Lower leg skin (tissue), 4 donors: ENCODE measurements around the gene PCDHGA7. TPM values are rescaled to one million over a fixed set of nuclear protein-coding genes. Genes with fewer than 3 reads are reported as not detected.
A peak's percentile ranks its signal among the peaks of the same experiment; 100 is the strongest.

Experiments
- DNase-seq, 2 donors: peaks; one replicate each; pipeline ENCODE4 v3.0.0-alpha.2; 2019; ENCODE audit warnings: low spot score in 2 of 2
- H3K4me3 ChIP-seq: fragments of 200-600 bp; sonication (generic); 2 replicates; pipeline ENCODE4 v1.5.1; 2017; ENCODE audit warnings: mild to moderate bottlenecking, low read depth; ENCODE audit not compliant: poor library complexity, severe bottlenecking
- POLR2A ChIP-seq, 2 donors: fragments of 450-650 bp; IDR thresholded peaks; one replicate each; pipeline ENCODE4 v1.6.1; 2016 to 2017; ENCODE audit warnings: antibody characterized with exemption in 2 of 2, mild to moderate bottlenecking in 1 of 2, moderate library complexity in 1 of 2
- WGBS, 2 donors: methylation state at CpG; one replicate each; pipeline ENCODE4 v1.1.5; 2018; 5-methylcytosine and 5-hydroxymethylcytosine counted together
- intact Hi-C: fragments of 100-400 bp; cut with DNase I; formaldehyde crosslinking; loops from one replicate; pipeline ENCODE4 v1.15.0; 2023; ENCODE audit warnings: low total_unique reads
- total RNA-seq, 4 donors: library from RNA; depleted of rRNA; stranded (reverse); fragments of >200 nt; gene quantifications; one replicate each; pipeline ENCODE4 v1.1.0, GENCODE V29; 2016
- TF ChIP-seq, protein P1 (sequence below), 3 donors: fragments of 450-650 bp; IDR thresholded peaks; one replicate each; pipeline ENCODE4 v1.5.1; 2016; ENCODE audit warnings: antibody characterized with exemption in 3 of 3, mild to moderate bottlenecking in 3 of 3, moderate library complexity in 2 of 3

The PCDHGA7 gene
- total RNA-seq, 4 donors from 2014 or later = 2.2 to 2.5 (median 2.5) TPM

DNA sequence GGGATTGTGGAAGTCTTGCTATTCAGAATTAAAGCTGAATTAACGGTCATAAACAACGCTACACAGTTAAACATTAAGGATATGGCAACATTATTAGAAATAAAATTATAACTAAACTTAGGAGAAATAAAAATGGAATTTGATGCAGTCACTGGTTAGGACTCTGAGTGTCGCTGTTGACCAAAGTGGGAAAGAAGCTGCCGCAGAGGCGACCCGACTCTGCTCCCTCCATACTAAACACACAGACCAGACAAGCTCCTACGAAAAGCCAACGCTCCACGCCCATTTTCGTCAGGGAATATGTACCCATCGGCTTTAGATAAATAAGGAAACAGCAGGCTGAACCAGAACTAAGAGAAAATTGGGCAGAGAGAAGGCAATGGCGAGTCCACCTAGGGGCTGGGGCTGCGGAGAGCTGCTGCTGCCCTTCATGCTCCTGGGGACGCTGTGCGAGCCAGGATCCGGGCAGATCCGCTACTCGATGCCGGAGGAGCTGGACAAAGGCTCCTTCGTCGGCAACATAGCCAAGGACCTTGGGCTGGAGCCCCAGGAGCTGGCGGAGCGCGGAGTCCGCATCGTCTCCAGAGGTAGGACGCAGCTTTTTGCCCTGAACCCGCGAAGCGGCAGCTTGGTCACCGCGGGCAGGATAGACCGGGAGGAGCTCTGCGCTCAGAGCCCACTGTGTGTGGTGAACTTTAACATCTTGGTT is 18.4 kb upstream of the PCDHGA7 start, which contains the start of gene PCDHGA5:
PCDHGA5 (plus strand) TSS at position 211 of the 709 bp plus-strand sequence; CDS start at position 380, 169 bp downstream.
- TF ChIP-seq, protein P1, sequence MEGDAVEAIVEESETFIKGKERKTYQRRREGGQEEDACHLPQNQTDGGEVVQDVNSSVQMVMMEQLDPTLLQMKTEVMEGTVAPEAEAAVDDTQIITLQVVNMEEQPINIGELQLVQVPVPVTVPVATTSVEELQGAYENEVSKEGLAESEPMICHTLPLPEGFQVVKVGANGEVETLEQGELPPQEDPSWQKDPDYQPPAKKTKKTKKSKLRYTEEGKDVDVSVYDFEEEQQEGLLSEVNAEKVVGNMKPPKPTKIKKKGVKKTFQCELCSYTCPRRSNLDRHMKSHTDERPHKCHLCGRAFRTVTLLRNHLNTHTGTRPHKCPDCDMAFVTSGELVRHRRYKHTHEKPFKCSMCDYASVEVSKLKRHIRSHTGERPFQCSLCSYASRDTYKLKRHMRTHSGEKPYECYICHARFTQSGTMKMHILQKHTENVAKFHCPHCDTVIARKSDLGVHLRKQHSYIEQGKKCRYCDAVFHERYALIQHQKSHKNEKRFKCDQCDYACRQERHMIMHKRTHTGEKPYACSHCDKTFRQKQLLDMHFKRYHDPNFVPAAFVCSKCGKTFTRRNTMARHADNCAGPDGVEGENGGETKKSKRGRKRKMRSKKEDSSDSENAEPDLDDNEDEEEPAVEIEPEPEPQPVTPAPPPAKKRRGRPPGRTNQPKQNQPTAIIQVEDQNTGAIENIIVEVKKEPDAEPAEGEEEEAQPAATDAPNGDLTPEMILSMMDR (IDR thresholded peaks at IDR 0.05) = no peak
- no peak for TF ChIP-seq POLR2A (IDR thresholded peaks at IDR 0.05)
- intact Hi-C loops = no loop called here
- 14 to 17% methylated on average over 28 to 34 of the region's 34 CpGs for WGBS, 2 donors

DNA sequence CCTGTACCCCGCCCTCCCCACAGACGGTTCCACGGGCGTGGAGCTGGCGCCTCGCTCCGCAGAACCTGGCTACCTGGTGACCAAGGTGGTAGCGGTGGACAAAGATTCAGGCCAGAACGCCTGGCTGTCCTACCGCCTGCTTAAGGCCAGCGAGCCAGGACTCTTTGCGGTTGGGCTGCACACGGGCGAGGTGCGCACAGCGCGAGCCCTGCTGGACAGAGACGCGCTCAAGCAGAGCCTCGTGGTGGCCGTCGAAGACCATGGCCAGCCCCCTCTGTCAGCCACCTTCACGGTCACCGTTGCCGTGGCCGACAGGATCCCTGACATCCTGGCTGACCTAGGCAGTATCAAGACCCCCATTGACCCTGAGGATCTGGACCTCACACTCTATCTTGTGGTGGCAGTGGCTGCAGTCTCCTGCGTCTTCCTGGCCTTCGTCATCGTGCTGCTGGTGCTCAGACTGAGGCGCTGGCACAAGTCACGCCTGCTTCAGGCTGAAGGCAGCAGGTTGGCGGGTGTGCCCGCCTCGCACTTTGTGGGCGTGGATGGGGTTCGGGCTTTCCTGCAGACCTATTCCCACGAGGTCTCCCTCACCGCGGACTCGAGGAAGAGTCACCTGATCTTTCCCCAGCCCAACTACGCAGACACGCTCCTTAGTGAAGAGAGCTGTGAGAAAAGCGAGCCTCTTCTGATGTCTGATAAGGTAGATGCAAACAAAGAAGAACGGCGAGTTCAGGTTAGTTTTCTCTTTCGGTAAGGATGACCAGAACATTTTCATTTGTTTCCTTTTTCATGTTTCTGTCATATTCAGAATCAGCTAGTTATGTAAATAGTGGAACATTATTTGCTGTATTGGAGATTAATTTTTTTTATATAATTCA is 16.3 kb upstream of the PCDHGA7 start:
- no peak for DNase-seq
- intact Hi-C loops = no loop called here
- 24 to 44% methylated on average over 31 to 44 of the region's 46 CpGs for WGBS, 2 donors
- TF ChIP-seq, protein P1 (IDR thresholded peaks at IDR 0.05) = no peak
- no peak for TF ChIP-seq POLR2A (IDR thresholded peaks at IDR 0.05)
- H3K4me3 ChIP-seq = no peak overlapping the region

More for the DNA sequence above, 18.4 kb upstream of the PCDHGA7 start, which contains the start of gene PCDHGA5:
- no peak within 1 kb of the TSS for H3K4me3 ChIP-seq
- DNase-seq = peak in 1 of 2 donors; percentile 74

DNA sequence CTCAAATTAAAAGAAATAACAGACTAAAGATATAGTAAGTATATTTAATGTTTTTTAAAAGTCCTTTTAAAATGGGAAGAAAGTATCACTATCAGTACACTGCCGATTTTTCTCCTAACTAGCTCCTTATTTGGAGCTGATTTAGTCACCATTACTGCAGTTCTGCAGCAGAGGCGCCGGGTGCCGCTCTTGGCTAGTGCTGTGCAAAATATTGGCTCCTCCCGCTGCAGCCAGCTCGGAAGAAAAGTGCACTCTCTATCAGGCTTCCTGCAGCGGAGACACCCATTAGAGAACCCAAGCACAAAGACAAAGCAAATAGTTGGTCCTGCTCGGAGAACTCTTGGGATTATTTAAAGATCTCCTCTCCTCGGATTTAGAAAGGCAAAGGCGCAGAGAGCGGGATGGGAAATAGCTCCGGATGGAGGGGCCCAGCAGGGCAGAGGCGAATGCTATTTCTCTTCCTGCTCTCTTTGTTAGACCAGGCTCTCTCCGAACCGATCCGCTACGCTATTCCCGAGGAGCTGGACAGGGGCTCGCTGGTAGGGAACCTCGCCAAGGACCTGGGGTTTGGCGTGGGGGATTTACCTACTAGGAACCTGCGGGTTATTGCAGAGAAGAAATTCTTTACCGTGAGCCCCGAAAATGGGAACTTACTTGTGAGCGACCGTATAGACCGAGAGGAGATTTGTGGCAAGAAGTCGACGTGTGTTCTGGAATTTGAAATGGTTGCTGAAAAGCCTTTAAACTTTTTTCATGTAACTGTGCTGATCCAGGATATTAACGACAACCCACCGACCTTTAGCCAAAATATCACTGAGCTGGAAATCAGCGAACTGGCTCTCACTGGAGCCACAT is 12.3 kb upstream of the PCDHGA7 start, which contains the start of gene PCDHGB3:
PCDHGB3 (plus strand) TSS at position 249 of the 855 bp plus-strand sequence; CDS start at position 402, 153 bp downstream.
- 18 to 23% methylated on average over 32 of the region's 32 CpGs for WGBS, 2 donors
- TF ChIP-seq, protein P1 (IDR thresholded peaks at IDR 0.05) = no peak
- TF ChIP-seq POLR2A (IDR thresholded peaks at IDR 0.05) = no peak
- no peak for DNase-seq
- H3K4me3 ChIP-seq = no peak within 1 kb of the TSS
- intact Hi-C loops = no loop called here

DNA sequence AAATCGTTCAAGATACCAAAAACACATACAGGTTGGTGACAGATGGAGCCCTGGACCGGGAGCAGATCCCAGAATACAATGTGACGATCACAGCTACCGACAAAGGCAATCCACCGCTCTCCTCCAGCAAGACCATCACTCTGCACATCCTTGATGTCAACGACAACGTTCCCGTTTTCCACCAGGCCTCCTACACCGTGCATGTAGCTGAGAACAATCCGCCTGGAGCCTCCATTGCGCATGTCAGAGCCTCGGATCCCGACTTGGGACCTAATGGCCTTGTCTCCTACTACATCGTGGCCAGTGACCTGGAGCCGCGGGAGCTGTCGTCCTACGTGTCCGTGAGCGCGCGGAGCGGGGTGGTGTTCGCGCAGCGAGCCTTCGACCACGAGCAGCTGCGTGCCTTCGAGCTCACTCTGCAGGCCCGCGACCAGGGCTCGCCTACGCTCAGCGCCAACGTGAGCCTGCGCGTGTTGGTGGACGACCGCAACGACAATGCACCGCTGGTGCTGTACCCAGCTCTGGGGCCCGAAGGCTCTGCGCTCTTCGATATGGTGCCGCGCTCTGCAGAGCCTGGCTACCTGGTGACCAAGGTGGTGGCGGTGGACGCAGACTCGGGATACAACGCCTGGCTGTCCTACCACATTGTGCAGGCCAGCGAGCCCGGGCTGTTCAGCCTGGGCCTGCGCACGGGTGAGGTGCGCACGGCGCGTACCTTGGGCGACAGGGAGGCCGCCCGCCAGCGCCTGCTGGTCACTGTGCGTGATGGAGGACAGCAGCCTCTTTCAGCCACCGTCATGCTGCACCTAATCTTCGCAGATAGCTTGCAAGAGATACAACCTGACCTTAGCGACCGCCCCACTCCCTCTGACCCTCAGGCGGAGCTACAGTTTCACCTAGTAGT is 10.7 kb upstream of the PCDHGA7 start:
- intact Hi-C loops = no loop called here

More for the DNA sequence above, 10.7 kb upstream of the PCDHGA7 start:
- no peak overlapping the region for H3K4me3 ChIP-seq
- DNase-seq = no peak
- 40 to 41% methylated on average over 35 to 55 of the region's 69 CpGs for WGBS, 2 donors
- TF ChIP-seq POLR2A (IDR thresholded peaks at IDR 0.05) = no peak
- TF ChIP-seq, protein P1 (IDR thresholded peaks at IDR 0.05) = no peak
